ENCODE measurements around the gene POU2F3.

DNA sequence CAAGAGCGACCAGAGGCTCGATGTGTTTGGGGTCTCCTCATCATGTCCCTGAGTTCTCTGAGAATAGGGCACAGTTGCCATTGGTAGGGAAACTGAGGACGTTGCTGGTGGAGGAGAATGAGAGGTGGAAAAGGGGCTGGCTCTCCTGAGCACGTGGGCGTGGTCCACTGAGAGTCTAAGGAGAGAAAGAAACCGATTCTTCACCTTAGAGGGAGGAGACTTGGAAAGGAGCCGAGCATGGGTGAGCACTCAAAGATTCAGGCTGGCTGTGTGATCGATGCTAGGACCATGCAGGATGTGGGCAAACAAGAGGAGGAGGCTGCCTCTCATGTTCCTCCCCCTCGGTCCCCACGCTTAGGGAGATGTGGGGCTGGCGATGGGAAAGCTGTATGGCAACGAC lies 65.3 kb downstream of the POU2F3 start:
- TF ChIP-seq EP300 (IDR thresholded peaks at IDR 0.05; ENCODE audit: borderline replicate concordance) (no peak), FOXM1 (IDR thresholded peaks at IDR 0.05; ENCODE audit: borderline replicate concordance, low read depth) (no peak), CEBPB (IDR thresholded peaks at IDR 0.05) (no peak), EGR1 (IDR thresholded peaks at IDR 0.05) (no peak)
